SH-SY5Y (cell line): ENCODE measurements around the gene TRANK1.

Experiments
- GATA2 ChIP-seq: IDR thresholded peaks from 2 replicates; pipeline ENCODE4 v1.6.1; 2011; ENCODE audit warnings: mild to moderate bottlenecking, low read depth, low read length
- GATA3 ChIP-seq: IDR thresholded peaks from 2 replicates; pipeline ENCODE4 v1.6.1; 2011; ENCODE audit warnings: low read depth, mild to moderate bottlenecking, low read length, moderate library complexity

Gene TRANK1

DNA sequence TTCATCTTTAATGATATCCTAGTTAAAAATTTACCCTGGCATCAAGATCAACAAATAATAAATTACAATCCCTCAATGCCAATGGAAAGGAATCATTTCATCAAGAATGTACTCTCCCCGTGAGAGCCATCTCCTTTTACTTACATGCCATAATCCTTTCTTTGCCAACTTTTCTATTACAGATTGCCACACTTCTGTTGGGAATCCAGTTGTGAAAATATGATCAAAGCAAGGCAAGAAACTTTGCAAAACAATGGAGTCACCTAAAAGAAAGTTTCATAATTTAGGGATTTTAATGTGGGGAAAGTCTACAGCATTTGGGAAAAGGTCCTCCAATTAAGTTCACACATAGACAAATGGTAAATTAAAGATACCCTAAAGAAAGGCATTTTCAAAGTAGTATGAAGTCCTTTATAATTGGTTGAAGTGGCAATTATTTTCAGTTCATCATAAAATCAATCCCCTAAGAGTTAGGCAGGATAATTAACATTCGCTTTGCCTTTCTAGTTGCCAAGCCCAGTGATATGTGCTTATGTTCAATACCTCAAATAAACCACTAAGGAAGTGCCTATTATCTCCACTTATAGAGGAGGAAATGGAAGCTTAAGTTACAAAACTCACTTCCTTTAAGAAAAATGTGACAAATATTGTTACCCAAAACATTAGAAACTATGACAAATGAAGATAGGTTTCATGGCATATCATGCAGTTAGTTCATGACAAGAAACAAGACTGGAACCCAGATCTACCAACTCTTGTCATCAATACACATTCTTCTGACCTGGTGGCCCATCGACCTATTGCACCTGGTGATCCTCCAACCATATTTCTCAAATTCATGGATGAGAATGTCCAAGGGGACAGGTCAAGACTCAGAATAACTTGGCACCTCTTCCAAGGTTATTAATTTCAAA, 49.1 kb downstream of the TRANK1 start:
- TF ChIP-seq GATA3 (no peak), GATA2 (no peak)

GRCh38 chr3:36894914-36895313, 49.9 kb downstream of the TRANK1 start:
- no peak for TF ChIP-seq GATA3
- no peak for TF ChIP-seq GATA2

DNA sequence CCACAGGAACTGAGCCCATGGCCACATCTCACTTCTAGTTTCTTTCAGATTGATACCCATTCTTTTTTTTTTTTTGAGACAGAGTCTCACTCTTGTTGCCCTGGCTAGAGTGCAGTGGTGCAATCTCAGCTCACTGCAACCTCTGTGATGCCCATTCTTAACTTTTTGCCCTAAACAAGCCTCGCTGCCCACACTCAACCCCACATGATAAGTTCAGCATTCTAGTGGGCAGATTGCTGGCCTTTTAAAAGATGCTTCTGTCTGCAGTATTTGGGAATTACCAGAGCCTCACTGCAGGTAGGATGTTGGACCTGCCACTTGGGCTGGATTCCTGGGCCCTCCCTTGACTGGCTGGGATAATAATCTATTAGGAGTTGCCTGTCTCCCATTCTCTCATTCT, 51.0 kb downstream of the TRANK1 start:
- TF ChIP-seq GATA2 (no peak), GATA3 (no peak)

GRCh38 chr3:36893137-36893557, 51.7 kb downstream of the TRANK1 start:
- TF ChIP-seq GATA3 (no peak), GATA2 (no peak)

DNA sequence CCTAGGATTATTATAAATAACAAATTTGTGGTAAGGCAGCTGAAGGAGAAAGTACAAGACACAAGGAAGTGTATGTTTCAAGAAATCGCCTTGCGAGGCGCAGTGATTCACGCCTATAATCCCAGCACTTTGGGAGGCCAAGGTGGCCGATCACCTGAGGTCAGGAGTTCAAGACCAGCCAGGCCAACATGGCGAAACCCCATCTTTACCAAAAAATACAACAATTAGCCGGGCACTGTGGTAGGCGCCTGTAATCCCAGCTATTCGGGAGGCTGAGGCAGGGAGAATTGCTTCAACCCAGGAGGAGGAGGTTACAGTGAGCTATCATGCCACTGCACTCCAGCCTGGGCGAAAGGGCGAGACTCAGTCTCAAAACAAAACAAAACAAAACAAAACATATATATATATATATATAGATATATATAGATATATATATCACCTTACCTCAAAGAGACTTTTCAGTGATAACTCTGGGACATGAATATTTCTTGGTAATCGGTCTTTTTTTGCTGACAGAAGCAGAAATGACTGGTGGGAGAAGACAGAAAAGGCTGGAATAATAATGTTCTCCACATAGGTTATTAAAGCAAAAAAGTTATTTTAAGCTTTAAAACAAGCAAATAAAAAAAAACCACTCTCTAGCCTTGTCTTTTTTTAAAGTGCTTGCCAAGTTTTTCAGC, 52.3 kb downstream of the TRANK1 start:
- TF ChIP-seq GATA2 (no peak), GATA3 (no peak)

DNA sequence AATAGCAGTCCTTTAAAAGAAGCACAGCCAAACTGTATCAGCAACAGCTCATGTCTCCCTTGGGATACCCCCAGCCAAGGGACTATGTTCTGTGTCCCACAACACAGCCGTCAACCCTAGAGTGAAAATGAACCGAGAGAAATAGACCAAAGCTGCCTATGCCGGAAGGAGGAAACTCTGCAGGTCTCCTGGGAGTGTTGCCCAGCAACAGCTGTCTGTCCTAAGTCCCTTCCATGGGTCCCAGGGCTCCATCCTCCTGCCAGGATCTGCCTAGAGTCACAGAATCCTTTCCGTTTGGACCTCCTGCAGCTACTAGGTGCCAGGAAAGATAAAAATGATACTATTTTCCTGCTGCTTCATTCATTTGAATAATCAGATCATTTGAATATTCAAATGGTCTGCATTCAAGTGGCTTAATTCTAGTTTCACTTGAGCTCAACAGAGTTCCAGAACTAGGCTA, 53.1 kb downstream of the TRANK1 start:
- TF ChIP-seq GATA2 (no peak), GATA3 (no peak)

- TF ChIP-seq GATA2 (no peak), GATA3 (no peak)
These were observed 54.6 kb downstream of the TRANK1 start for GRCh38 chr3:36890261-36890660.

DNA sequence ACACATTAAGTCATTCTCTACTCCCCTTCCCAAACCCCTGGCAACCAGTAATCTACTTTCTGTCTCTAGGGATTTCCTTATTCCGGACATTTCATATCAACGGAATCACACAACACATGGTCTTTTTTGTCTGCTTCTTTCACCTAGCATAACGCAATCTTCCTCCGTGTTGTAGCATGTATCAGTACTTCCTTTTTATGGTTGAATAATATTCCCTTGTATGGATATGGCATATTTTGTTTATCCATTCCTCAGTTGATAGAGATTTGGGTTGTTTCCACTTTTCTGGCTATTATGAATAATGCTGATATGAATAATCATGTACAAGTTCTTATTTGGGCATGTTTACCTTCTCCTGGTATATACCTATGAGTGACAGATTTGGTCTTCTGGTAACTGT, 63.1 kb downstream of the TRANK1 start:
- TF ChIP-seq GATA3 (no peak), GATA2 (no peak)

DNA sequence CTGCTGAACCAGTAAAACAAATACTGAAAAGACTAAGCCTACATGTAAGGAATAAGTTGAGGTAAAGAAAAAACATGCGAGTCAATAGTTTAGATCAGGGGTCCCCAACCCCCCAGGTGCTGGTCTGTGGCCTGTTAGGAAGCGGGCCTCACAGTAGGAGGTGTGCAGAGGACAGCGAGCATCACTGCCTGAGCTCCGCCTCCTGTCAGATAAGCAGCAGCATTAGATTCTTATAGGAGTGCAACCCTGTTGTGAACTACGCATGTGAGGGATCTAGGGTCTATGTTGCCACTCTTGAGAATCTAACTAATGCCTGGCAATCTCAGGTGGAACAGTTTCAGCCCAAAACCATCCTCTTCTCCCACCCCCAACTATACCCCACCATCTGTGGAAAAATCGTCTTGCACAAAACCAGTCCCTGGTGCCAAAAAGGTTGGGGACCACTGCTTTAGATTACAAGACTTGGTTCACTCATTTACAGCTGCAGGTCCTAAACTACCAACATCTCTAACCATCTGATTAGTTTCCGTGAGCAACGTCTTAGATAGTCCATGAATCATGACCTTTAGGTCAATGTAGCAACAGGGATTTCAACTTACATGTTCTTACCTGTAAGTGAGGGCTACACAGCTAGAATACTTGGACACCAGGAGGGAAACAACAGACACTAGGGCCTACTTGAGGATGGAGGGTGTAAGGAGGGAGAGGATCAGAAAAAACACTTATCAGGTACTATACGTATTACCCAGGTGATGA, 66.7 kb downstream of the TRANK1 start:
- TF ChIP-seq GATA3: no peak
- TF ChIP-seq GATA2: no peak

GRCh38 chr3:36876181-36876936, 68.5 kb downstream of the TRANK1 start:
- TF ChIP-seq GATA2: no peak
- TF ChIP-seq GATA3: no peak

- no peak for TF ChIP-seq GATA2
- TF ChIP-seq GATA3: no peak
These were observed 69.5 kb downstream of the TRANK1 start for GRCh38 chr3:36875397-36875796.

- no peak for TF ChIP-seq GATA2
- no peak for TF ChIP-seq GATA3
These were observed 70.4 kb downstream of the TRANK1 start for GRCh38 chr3:36874424-36874823.

DNA sequence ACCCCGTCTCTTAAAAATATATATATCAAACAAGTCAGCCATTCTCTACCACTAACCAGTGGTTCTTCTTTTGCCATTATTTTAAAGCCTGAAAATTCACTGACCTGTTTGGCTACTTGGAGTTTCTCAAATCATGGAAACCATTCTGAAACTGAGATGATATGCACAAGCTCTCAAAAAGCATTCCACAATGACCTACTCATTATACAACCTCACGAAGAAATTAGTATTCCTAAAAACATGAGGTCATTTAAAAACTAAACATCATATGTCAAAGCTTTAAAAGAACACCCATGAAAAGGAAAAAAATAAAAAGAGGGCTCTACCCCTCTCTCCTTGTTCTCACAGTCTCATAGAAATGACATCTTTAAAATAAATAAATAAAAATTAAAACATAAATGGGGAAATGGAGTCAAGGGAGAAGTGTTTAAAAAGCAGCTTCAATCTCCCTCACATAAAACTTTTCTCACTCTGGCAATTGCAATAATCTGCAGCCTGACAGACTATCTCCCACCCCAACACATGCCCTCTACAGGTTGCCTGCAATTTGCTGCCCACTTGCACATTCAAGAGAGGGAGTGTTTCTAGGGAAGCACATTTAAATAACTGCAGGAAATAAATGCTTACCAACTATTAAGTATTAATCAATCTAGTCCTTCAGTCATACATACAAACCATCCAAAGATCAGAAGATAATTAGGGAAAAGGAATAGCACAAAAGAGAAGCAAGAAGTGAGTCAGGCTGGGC, 73.3 kb downstream of the TRANK1 start:
- TF ChIP-seq GATA2: no peak
- TF ChIP-seq GATA3: no peak
